ENCODE data around the gene KATNBL1.

The KATNBL1 gene

GRCh38 chr15:34114215-34114614 is 95.7 kb downstream of the KATNBL1 start:
- no peak for DNase-seq

- no peak for DNase-seq
Observed at GRCh38 chr15:34111488-34111887, 98.4 kb downstream of the KATNBL1 start.

GRCh38 chr15:34109797-34110663 is 99.9 kb downstream of the KATNBL1 start:
- no peak for DNase-seq

GRCh38 chr15:34107315-34107714 is 102.6 kb downstream of the KATNBL1 start:
- DNase-seq: no peak

- no peak for DNase-seq
Observed at GRCh38 chr15:34106423-34106822, 103.5 kb downstream of the KATNBL1 start.

GRCh38 chr15:34102175-34102925 is 107.5 kb downstream of the KATNBL1 start:
- no peak for DNase-seq

- DNase-seq: peak; percentile 92
Observed at GRCh38 chr15:34101366-34102174, 108.3 kb downstream of the KATNBL1 start, which contains the start of the genes EMC7 and PGBD4. TSS of gene EMC7 (minus strand) at chr15:34101862. CDS start at chr15:34101839, 23 bp downstream. TSS of gene PGBD4 (plus strand) at chr15:34102083. CDS start at chr15:34102532, 449 bp downstream.

GRCh38 chr15:34099914-34100313 is 110.0 kb downstream of the KATNBL1 start:
- DNase-seq: no peak
